ENCODE measurements around the gene CCN6. TPM values are rescaled to one million over a fixed set of nuclear protein-coding genes. Genes with fewer than 3 reads are reported as not detected.

The CCN6 gene
- total RNA-seq, 2 experiments from 2014 or later, result not detected

GRCh38 chr6:112106562-112106961 is 52.7 kb downstream of the CCN6 start:
- ATAC-seq (ENCODE audit: poor library complexity), result no peak
- Mint-ChIP-seq H3K27me3 (no peaks in the 10 kb centered on the region), H3K36me3 (ENCODE audit: low read depth) (peaks cover 2% of the 10 kb centered on the region), H3K27ac (no peak overlapping the region), H3K4me1 (ENCODE audit: low read depth) (no peaks in the 10 kb centered on the region), H3K9me3 (peaks cover 4% of the 10 kb centered on the region), H3K4me3 (no peak overlapping the region)
- H3K4me3 ChIP-seq (ENCODE audit: low read length), result no peak overlapping the region
- H3K27ac ChIP-seq (ENCODE audit: low read depth in 1 of 2, low read length in 2 of 2), result no peak overlapping the region
- POLR2A ChIA-PET, result no interaction called here
- no peaks in the 10 kb centered on the region for H3K4me1 ChIP-seq (ENCODE audit: insufficient read depth, low read length)
- CTCF ChIA-PET, result no interaction called here
- intact Hi-C loops (cut with DNase I, micrococcal nuclease), result no loop called here
- TF ChIP-seq CTCF (IDR thresholded peaks at IDR 0.05), result no peak
- H3K36me3 ChIP-seq (ENCODE audit: insufficient read depth, low read length), result no peaks in the 10 kb centered on the region
- no peaks in the 10 kb centered on the region for H3K27me3 ChIP-seq (ENCODE audit: control insufficient read depth in 1 of 2, insufficient read depth in 2 of 2, low read length in 2 of 2)
- DNase-seq, result no peak
- H3K9me3 ChIP-seq (ENCODE audit: control insufficient read depth in 1 of 2, insufficient read depth in 1 of 2, low read length in 2 of 2), result no peaks in the 10 kb centered on the region

GRCh38 chr6:112109262-112109661 is 55.4 kb downstream of the CCN6 start:
- POLR2A ChIA-PET, result no interaction called here
- H3K9me3 ChIP-seq (ENCODE audit: control insufficient read depth in 1 of 2, insufficient read depth in 1 of 2, low read length in 2 of 2), result no peaks in the 10 kb centered on the region
- no peaks in the 10 kb centered on the region for H3K4me1 Mint-ChIP-seq (ENCODE audit: low read depth)
- no peak overlapping the region for H3K4me3 Mint-ChIP-seq
- H3K36me3 Mint-ChIP-seq (ENCODE audit: low read depth), result no peaks in the 10 kb centered on the region
- no peaks in the 10 kb centered on the region for H3K4me1 ChIP-seq (ENCODE audit: insufficient read depth, low read length)
- ATAC-seq (ENCODE audit: poor library complexity) (no peak), DNase-seq (no peak)
- intact Hi-C loops (cut with DNase I, micrococcal nuclease), result no loop called here
- peaks cover 7% of the 10 kb centered on the region for H3K27me3 Mint-ChIP-seq
- peaks cover 4% of the 10 kb centered on the region for H3K9me3 Mint-ChIP-seq
- no peak for TF ChIP-seq CTCF (IDR thresholded peaks at IDR 0.05)
- H3K27ac Mint-ChIP-seq, result no peak overlapping the region
- H3K4me3 ChIP-seq (ENCODE audit: low read length), result no peak overlapping the region
- H3K27me3 ChIP-seq (ENCODE audit: control insufficient read depth in 1 of 2, insufficient read depth in 2 of 2, low read length in 2 of 2), result no peaks in the 10 kb centered on the region
- H3K27ac ChIP-seq (ENCODE audit: low read depth in 1 of 2, low read length in 2 of 2), result no peak overlapping the region
- no peaks in the 10 kb centered on the region for H3K36me3 ChIP-seq (ENCODE audit: insufficient read depth, low read length)
- CTCF ChIA-PET, result no interaction called here

- Histone ChIP-seq H3K27me3 (ENCODE audit: control insufficient read depth in 1 of 2, insufficient read depth in 2 of 2, low read length in 2 of 2) (peaks cover 0 to 10% of the 10 kb centered on the region in 2 experiments), H3K27ac (ENCODE audit: low read depth in 1 of 2, low read length in 2 of 2) (no peak overlapping the region), H3K36me3 (ENCODE audit: insufficient read depth, low read length) (no peaks in the 10 kb centered on the region), H3K4me3 (ENCODE audit: low read length) (no peak overlapping the region), H3K4me1 (ENCODE audit: insufficient read depth, low read length) (no peaks in the 10 kb centered on the region), H3K9me3 (ENCODE audit: control insufficient read depth in 1 of 2, insufficient read depth in 1 of 2, low read length in 2 of 2) (no peaks in the 10 kb centered on the region)
- ATAC-seq (ENCODE audit: poor library complexity) (no peak), DNase-seq (no peak)
- Mint-ChIP-seq H3K27ac (no peak overlapping the region), H3K4me3 (no peak overlapping the region), H3K4me1 (ENCODE audit: low read depth) (no peaks in the 10 kb centered on the region), H3K9me3 (no peaks in the 10 kb centered on the region), H3K36me3 (ENCODE audit: low read depth) (no peaks in the 10 kb centered on the region), H3K27me3 (peaks cover 18% of the 10 kb centered on the region)
- intact Hi-C loops (cut with DNase I, micrococcal nuclease), result no loop called here
- TF ChIP-seq CTCF (IDR thresholded peaks at IDR 0.05), result no peak
- ChIA-PET CTCF (no interaction called here), POLR2A (no interaction called here)
These were observed 59.5 kb downstream of the CCN6 start for GRCh38 chr6:112113431-112113830.
